GM12892 (cell line): Measurements from ENCODE around the gene TMEM62.

Experiments used
- POLR2A ChIP-seq: IDR thresholded peaks from 2 replicates; pipeline ENCODE4 v1.6.1; 2011; ENCODE audit warnings: low read depth, low read length, control low read depth
- POLR2AphosphoS5 ChIP-seq: IDR thresholded peaks from 2 replicates; pipeline ENCODE4 v1.6.1; 2011; ENCODE audit warnings: low read depth, low read length, control low read depth
- TAF1 ChIP-seq: IDR thresholded peaks from 2 replicates; pipeline ENCODE4 v1.6.1; 2011; ENCODE audit warnings: low read depth, mild to moderate bottlenecking, control low read depth, low read length, borderline replicate concordance

DNA sequence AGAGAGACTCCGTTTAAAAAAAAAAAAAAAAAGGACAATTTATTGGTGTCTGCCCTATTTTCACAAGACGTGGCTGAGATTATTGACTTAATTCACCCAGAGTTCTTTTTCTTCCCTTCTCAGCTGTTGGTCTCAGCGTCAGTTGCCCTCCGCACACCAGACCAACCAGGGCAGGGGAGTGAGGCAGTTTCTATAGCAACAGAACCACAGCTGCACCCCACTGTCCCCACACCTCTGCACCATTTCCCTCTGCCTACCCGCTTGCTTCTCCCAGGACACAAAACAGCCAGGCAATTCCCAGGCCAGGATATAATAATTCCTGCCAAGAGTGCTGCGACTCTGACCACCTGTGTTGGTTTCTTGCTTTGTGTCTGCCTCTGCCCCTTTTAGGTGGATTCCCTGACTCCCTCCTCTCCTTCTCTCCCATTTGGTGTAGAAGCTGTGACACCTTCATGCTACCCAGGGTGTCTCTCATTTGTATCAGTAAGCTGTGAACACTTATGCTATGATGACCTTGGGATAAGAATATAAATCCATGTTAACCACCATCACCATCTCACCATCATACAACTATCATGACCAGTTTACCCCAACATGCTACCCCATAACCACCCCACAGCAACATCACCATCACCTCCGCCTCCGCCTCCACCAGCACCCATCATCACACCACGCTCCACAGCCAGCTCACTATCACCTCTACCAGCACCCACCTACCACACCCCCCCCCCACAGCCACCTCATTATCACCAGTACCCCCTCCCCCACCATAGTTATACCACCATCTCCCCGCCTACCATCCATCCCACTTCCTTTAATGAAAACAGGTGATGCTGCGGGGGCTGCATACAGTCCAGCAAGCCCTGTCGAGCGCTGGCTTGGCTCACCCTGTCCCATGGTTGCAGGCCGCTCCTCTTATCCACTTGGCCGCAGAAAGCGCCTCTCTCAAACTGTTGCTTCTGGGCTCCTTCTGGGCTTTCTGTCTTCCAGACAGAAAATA, 86.8 kb downstream of the TMEM62 start:
- TF ChIP-seq POLR2A (no peak), POLR2AphosphoS5 (no peak), TAF1 (no peak)
